HepG2 (cell line): Measurements from ENCODE around the gene AHCY. TPM values are rescaled to one million over a fixed set of nuclear protein-coding genes. Genes with fewer than 3 reads are reported as not detected.

ENCODE experiments used
- ATAC-seq: fragments of 200-7000 bp; cut with Tn5 transposase; 3 replicates; pipeline ENCODE4 v1.9.1; 2020; ENCODE audit warnings: mild to moderate bottlenecking, moderate library complexity
- BruUV-seq: library from RNA; stranded (reverse); fragments of 400-500 nt; replicated peaks from 2 replicates; lab custom pipeline; 2021; lab: Mats Ljungman, UMichigan
- CTCF ChIA-PET: fragments of 300-600 bp; formaldehyde crosslinking; extraction: SDS; loops from one replicate; lab custom pipeline; 2021; ENCODE audit warnings: low total read pairs, inconsistent platforms, low intra/inter-chr PET ratio; lab: Yijun Ruan, JAX
- POLR2A ChIA-PET: fragments of 350-600 bp; sonication (Branson Sonifier 250); formaldehyde crosslinking; loops from one replicate; lab custom pipeline; 2020; ENCODE audit warnings: antibody characterized with exemption, inconsistent platforms; lab: Yijun Ruan, JAX
- DNase-seq: peaks from one replicate; pipeline ENCODE4 v3.0.0-alpha.2; 2015; ENCODE audit warnings: low spot score
- FAIRE-seq: peaks from 3 replicates; lab custom pipeline; 2011; peaks lifted over from hg19 to GRCh38; lab: Jason Lieb, UNC
- H2AFZ ChIP-seq: one replicate; pipeline ENCODE4 v1.6.1; 2011; ENCODE audit warnings: low read length, inconsistent platforms
- H3K27ac ChIP-seq: fragments of 300-600 bp; 3 replicates; pipeline ENCODE4 v1.8.0; 2011; ENCODE audit warnings: mixed run types, mild to moderate bottlenecking, mixed read lengths, low read length, inconsistent platforms; ENCODE audit not compliant: insufficient read depth; ENCODE audit errors: extremely low read length
- H3K27me3 ChIP-seq, 2 experiments: fragments of 200-600 bp in 1 of 2; 2 replicates in 1 of 2; 3 replicates in 1 of 2; pipeline versions ENCODE4 v1.6.0 to v1.8.0; 2011; ENCODE audit warnings: low read length in 2 of 2, mild to moderate bottlenecking in 2 of 2, moderate library complexity in 2 of 2, inconsistent platforms in 1 of 2; ENCODE audit not compliant: insufficient read depth in 2 of 2, control insufficient read depth in 1 of 2
- H3K36me3 ChIP-seq, 2 experiments: fragments of 200-600 bp in 1 of 2; replicated peaks in 1 of 2; 2 replicates in 1 of 2; 3 replicates in 1 of 2; pipeline versions ENCODE4 v1.5.1 to v1.8.0; 2011; ENCODE audit warnings: low read length in 2 of 2, inconsistent platforms in 1 of 2; ENCODE audit not compliant: insufficient read depth in 2 of 2, control insufficient read depth in 1 of 2
- H3K4me1 ChIP-seq: 2 replicates; pipeline ENCODE4 v1.5.1; 2012; ENCODE audit warnings: low read length, inconsistent platforms; ENCODE audit not compliant: insufficient read depth
- H3K4me2 ChIP-seq: 2 replicates; pipeline ENCODE4 v1.6.0; 2011; ENCODE audit warnings: low read depth, low read length, inconsistent platforms
- H3K4me3 ChIP-seq, 3 experiments: fragments of 200-600 bp in 1 of 3; sonication (generic), shearing (Covaris generic) in 1 of 3; replicated peaks in 1 of 3; 2 replicates each; pipeline ENCODE4 v1.5.1; 2011 to 2016; ENCODE audit warnings: low read length in 3 of 3, inconsistent platforms in 2 of 3, low read depth in 2 of 3, mild to moderate bottlenecking in 2 of 3, control low read depth in 1 of 3, mixed read lengths in 1 of 3; ENCODE audit not compliant: insufficient read depth in 1 of 3
- H3K79me2 ChIP-seq: one replicate; pipeline ENCODE4 v1.6.1; 2011; ENCODE audit warnings: low read length, inconsistent platforms; ENCODE audit not compliant: insufficient read depth
- H3K9ac ChIP-seq: 2 replicates; pipeline ENCODE4 v1.6.0; 2011; ENCODE audit warnings: mild to moderate bottlenecking, low read depth, low read length, inconsistent platforms; ENCODE audit not compliant: insufficient read depth
- H3K9me3 ChIP-seq: 2 replicates; pipeline ENCODE4 v1.5.1; 2012; ENCODE audit warnings: mild to moderate bottlenecking, low read length
- H4K20me1 ChIP-seq: 2 replicates; pipeline ENCODE4 v1.6.0; 2011; ENCODE audit warnings: inconsistent platforms, mild to moderate bottlenecking, low read length, moderate library complexity; ENCODE audit not compliant: insufficient read depth
- CBX5 ChIP-seq: sonication (generic); formaldehyde crosslinking; IDR thresholded peaks from 2 replicates; pipeline ENCODE4 v1.4.0; 2020; ENCODE audit warnings: missing genetic modification reagents, borderline replicate concordance
- FOXP1 ChIP-seq, 2 experiments: fragments of 450-650 bp in 1 of 2; IDR thresholded peaks; 2 replicates each; pipeline ENCODE4 v1.6.1; 2017 to 2018; ENCODE audit warnings: antibody characterized with exemption in 1 of 2
- IKZF4 ChIP-seq: sonication (generic); formaldehyde crosslinking; IDR thresholded peaks from 2 replicates; pipeline ENCODE4 v1.5.1; 2020; ENCODE audit warnings: borderline replicate concordance, mild to moderate bottlenecking, low read depth, missing genetic modification reagents; ENCODE audit errors: not compliant biosample characterization
- LBX2 ChIP-seq: sonication (generic); formaldehyde crosslinking; IDR thresholded peaks from 2 replicates; pipeline ENCODE4 v1.5.0; 2020; ENCODE audit warnings: missing genetic modification reagents, mild to moderate bottlenecking, borderline replicate concordance
- LCORL ChIP-seq, 2 experiments: fragments of 450-650 bp in 1 of 2; sonication (generic) in 1 of 2; formaldehyde crosslinking in 1 of 2; IDR thresholded peaks; 2 replicates each; pipeline versions ENCODE4 v1.5.0 to v1.6.1; 2017 to 2020; ENCODE audit warnings: antibody characterized with exemption in 1 of 2, missing genetic modification reagents in 1 of 2
- MZF1 ChIP-seq: sonication (generic); formaldehyde crosslinking; IDR thresholded peaks from 2 replicates; pipeline ENCODE4 v1.8.1; 2023; ENCODE audit warnings: mild to moderate bottlenecking, missing genetic modification reagents, borderline replicate concordance
- NFYB ChIP-seq: sonication (generic); formaldehyde crosslinking; IDR thresholded peaks from 2 replicates; pipeline ENCODE4 v1.4.0; 2020; ENCODE audit warnings: missing genetic modification reagents
- POGZ ChIP-seq: sonication (generic); formaldehyde crosslinking; IDR thresholded peaks from 2 replicates; pipeline ENCODE4 v1.4.0; 2020; ENCODE audit warnings: mild to moderate bottlenecking, missing genetic modification reagents
- POLR2A ChIP-seq, 2 experiments: IDR thresholded peaks; 2 replicates each; pipeline ENCODE4 v1.6.1; 2011; ENCODE audit warnings: low read depth in 2 of 2, low read length in 2 of 2, mild to moderate bottlenecking in 1 of 2, moderate library complexity in 1 of 2; ENCODE audit not compliant: insufficient read depth in 1 of 2
- SRSF9 ChIP-seq: fragments of 200-400 bp; formaldehyde crosslinking; IDR thresholded peaks from 2 replicates; pipeline ENCODE4 v1.6.1; 2018; ENCODE audit warnings: borderline replicate concordance, mild to moderate bottlenecking, low read depth, low read length; ENCODE audit not compliant: insufficient read depth, poor library complexity, severe bottlenecking
- TAF1 ChIP-seq: sonication (generic); formaldehyde crosslinking; IDR thresholded peaks from 2 replicates; pipeline ENCODE4 v1.4.0; 2020; ENCODE audit warnings: missing genetic modification reagents
- ZBTB44 ChIP-seq: sonication (generic); formaldehyde crosslinking; IDR thresholded peaks from 2 replicates; pipeline ENCODE4 v1.4.0; 2020; ENCODE audit warnings: missing genetic modification reagents
- ZNF382 ChIP-seq: sonication (generic); formaldehyde crosslinking; IDR thresholded peaks from 2 replicates; pipeline ENCODE4 v1.5.0; 2020; ENCODE audit warnings: missing genetic modification reagents, mild to moderate bottlenecking, borderline replicate concordance
- WGBS: methylation state at CpG from one replicate; pipeline ENCODE4 v1.1.6; 2017; ENCODE audit warnings: low lambda C conversion rate; 5-methylcytosine and 5-hydroxymethylcytosine counted together
- in situ Hi-C: cut with HindIII; loops from 2 replicates; pipeline ENCODE4 v1.10.0; 2017; ENCODE audit warnings: low pct_unique_long_range_greater_than_20kb; ENCODE audit not compliant: extremely low pct_ligation_motif_present
- intact Hi-C: fragments of 100-400 bp; cut with micrococcal nuclease; formaldehyde crosslinking; loops from one replicate; pipeline ENCODE4 v1.10.0; 2022; ENCODE audit not compliant: unreplicated experiment
- polyA plus RNA-seq, 8 experiments: library from polyadenylated mRNA; depleted of rRNA in 3 of 8; stranded (reverse) in 7 of 8; unstranded in 1 of 8; fragments of >200 nt; fragmentation: Illumina TruSeq in 4 of 8; extraction: Trizol in 4 of 8; gene quantifications; 2 replicates each; pipeline versions ENCODE4 v1.2.1 to v1.2.3, GENCODE V29; 2011 to 2016; ENCODE audit warnings: low read depth in 4 of 8, missing spikeins in 1 of 8, mixed read lengths in 1 of 8; ENCODE audit not compliant: insufficient read depth in 1 of 8
- total RNA-seq, 5 experiments: library from RNA; depleted of rRNA; stranded (reverse); fragments of >200 nt; fragmentation: Illumina TruSeq; extraction: Trizol; gene quantifications; 2 replicates each; pipeline ENCODE4 v1.2.3, GENCODE V29; 2016; ENCODE audit warnings: low read depth in 1 of 5
- TF ChIP-seq, protein P1 (sequence below): sonication (generic); formaldehyde crosslinking; IDR thresholded peaks from 2 replicates; pipeline ENCODE4 v1.4.0; 2020; ENCODE audit warnings: missing genetic modification reagents, mild to moderate bottlenecking, borderline replicate concordance
- TF ChIP-seq, protein P2 (sequence below): sonication (generic); formaldehyde crosslinking; IDR thresholded peaks from 2 replicates; pipeline ENCODE4 v1.4.0; 2020; ENCODE audit warnings: missing genetic modification reagents, low read depth, mild to moderate bottlenecking, borderline replicate concordance

AHCY gene
- total and polyA plus RNA-seq, 2 of the 13 experiments (the other 11 are each of a cell fraction or from before 2014, with no cell fraction given) = 407 to 419 TPM

- Histone ChIP-seq H3K27me3 (no peaks in the 10 kb centered on the region; a peak in 1 of 5 replicates), H3K79me2 (peaks cover 55% of the 10 kb centered on the region), H3K4me3 (peak overlapping the region; percentile 80 to 92 (median 90)), H3K9me3 (no peaks in the 10 kb centered on the region), H3K9ac (peak overlapping the region; percentile 94), H3K36me3 (peaks cover 3 to 13% of the 10 kb centered on the region in 2 experiments; a peak in 4 of 5 replicates), H2AFZ (no peak overlapping the region), H3K4me1 (peaks cover 77% of the 10 kb centered on the region), H3K4me2 (peak overlapping the region; percentile 85), H4K20me1 (peaks cover 37% of the 10 kb centered on the region), H3K27ac (peak overlapping the region; percentile 83)
- ATAC-seq (peak; percentile 8), FAIRE-seq (peak; percentile 61), DNase-seq (peak; percentile 90)
- intact Hi-C loops = no loop called here
- WGBS = 24% methylated on average over 7 of the region's 7 CpGs
- CTCF ChIA-PET = interaction anchor here (0.6 to 3.2 kb wide), 2 partner anchors 10 to 43 kb away, joined by 3 to 19 read pairs; no protein-coding TSS in a partner anchor
- POLR2A ChIA-PET = interaction anchor here (0.8 to 6.5 kb wide), 14 partner anchors 10 to 376 kb away, joined by 3 to 144 read pairs (median 5); partner anchors contain the start of genes DYNLRB1, EIF2S2, ITCH and PIGU
- no TSS peak for BruUV-seq
- in situ Hi-C loops = loop anchor here (10.0 kb wide), 1 partner anchor 404 kb away; the partner anchor contains the start of gene TP53INP2
- TF ChIP-seq SRSF9 (no peak), MZF1 (CRISPR knock-in tag) (no peak), FOXP1 (IDR thresholded peaks at IDR 0.05) (no peak), FOXP1 (CRISPR knock-in tag; IDR thresholded peaks at IDR 0.05) (peak; percentile 88), IKZF4 (peak; percentile 82), LBX2 (no peak), CBX5 (CRISPR knock-in tag) (peak; percentile 28), POGZ (CRISPR knock-in tag) (no peak), NFYB (CRISPR knock-in tag) (0 out of 2 replicates have a peak, but pooled peaks have one; percentile 2), LCORL (IDR thresholded peaks at IDR 0.05) (no peak), LCORL (CRISPR knock-in tag; IDR thresholded peaks at IDR 0.05) (no peak; the same call in 1 of the 2 replicates), TAF1 (no peak), ZNF382 (CRISPR knock-in tag) (no peak), POLR2A (IDR thresholded peaks at IDR 0.05; ENCODE audit: insufficient read depth in 1 of 2, low read depth in 2 of 2, low read length in 2 of 2) (peak; percentile 38 to 47; a peak in 3 of 4 replicates), ZBTB44 (no peak)
- TF ChIP-seq, protein P1, sequence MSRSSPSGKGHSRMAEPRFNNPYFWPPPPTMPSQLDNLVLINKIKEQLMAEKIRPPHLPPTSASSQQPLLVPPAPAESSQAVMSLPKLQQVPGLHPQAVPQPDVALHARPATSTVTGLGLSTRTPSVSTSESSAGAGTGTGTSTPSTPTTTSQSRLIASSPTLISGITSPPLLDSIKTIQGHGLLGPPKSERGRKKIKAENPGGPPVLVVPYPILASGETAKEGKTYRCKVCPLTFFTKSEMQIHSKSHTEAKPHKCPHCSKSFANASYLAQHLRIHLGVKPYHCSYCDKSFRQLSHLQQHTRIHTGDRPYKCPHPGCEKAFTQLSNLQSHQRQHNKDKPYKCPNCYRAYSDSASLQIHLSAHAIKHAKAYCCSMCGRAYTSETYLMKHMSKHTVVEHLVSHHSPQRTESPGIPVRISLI (CRISPR knock-in tag) = no peak
- TF ChIP-seq, protein P2, sequence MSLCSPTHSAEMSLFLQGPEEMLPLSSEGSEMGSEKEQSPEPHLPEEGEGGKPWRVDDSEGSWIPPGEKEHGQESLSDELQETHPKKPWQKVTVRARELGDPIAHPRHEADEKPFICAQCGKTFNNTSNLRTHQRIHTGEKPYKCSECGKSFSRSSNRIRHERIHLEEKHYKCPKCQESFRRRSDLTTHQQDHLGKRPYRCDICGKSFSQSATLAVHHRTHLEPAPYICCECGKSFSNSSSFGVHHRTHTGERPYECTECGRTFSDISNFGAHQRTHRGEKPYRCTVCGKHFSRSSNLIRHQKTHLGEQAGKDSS (CRISPR knock-in tag) = no peak
Observed at GRCh38 chr20:34300809-34301586, 2.2 kb downstream of the AHCY start.
